Measurements from ENCODE around the gene MBOAT1.

DNA sequence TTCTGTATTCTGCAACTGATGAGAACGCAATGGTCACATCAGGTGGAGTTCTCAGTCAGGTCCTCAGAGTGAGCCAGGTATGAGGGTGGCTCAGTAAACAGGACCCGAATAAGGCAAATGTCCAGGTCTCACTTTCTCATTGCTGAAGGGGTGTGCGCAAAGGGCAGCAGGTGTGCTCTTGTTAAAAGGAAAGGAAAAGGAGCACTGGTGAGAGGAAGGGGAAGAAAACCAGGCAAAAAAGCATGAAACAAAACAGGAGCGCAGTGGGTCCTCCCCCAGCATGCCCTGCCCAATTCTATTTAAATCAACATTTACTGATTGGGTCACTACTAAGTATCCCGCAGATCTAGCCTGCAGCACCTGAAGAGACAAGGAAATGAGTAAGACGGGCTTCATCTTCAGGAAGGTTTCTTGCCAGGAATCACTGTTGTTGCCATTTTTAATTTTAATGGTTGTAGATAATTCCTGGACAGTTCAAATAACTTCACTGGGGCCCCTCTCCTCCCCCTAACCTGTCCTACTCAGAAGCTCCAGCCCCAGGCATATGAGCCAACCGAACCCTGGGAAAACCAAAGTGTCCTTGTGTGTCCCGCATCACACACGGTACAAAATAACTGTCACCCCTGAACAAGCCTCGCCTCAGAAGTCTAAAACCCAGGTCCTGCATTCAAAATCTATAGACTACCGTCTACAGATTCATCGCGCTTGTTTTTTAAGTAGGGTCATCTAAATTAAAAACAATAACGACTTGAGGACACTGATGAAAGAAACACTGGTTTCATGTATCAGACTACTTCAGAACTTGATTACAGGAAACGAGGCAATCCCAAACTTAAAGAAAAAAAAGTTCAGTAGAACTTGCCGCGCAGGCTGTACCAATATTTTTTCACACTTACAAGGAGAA is 980 bp downstream of the MBOAT1 start:
- TF ChIP-seq, protein P1, sequence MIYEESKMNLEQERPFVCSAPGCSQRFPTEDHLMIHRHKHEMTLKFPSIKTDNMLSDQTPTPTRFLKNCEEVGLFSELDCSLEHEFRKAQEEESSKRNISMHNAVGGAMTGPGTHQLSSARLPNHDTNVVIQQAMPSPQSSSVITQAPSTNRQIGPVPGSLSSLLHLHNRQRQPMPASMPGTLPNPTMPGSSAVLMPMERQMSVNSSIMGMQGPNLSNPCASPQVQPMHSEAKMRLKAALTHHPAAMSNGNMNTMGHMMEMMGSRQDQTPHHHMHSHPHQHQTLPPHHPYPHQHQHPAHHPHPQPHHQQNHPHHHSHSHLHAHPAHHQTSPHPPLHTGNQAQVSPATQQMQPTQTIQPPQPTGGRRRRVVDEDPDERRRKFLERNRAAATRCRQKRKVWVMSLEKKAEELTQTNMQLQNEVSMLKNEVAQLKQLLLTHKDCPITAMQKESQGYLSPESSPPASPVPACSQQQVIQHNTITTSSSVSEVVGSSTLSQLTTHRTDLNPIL (CRISPR knock-in tag; IDR thresholded peaks at IDR 0.05; ENCODE audit: low read depth) = no peak
- TF ChIP-seq ZNF70 (CRISPR knock-in tag; IDR thresholded peaks at IDR 0.05) (no peak), TCF4 (CRISPR knock-in tag; IDR thresholded peaks at IDR 0.05; ENCODE audit: borderline replicate concordance) (no peak), PPARA (CRISPR knock-in tag; IDR thresholded peaks at IDR 0.05; ENCODE audit: borderline replicate concordance) (no peak), SNAI2 (CRISPR knock-in tag; IDR thresholded peaks at IDR 0.05) (no peak), ZFP30 (CRISPR knock-in tag; IDR thresholded peaks at IDR 0.05) (no peak), RARB (CRISPR knock-in tag; IDR thresholded peaks at IDR 0.05) (no peak), ESRRG (CRISPR knock-in tag; IDR thresholded peaks at IDR 0.05) (no peak), ARNTL (CRISPR knock-in tag; IDR thresholded peaks at IDR 0.05; ENCODE audit: borderline replicate concordance, low read depth) (no peak), OSR1 (CRISPR knock-in tag; IDR thresholded peaks at IDR 0.05) (no peak), ZNF8 (CRISPR knock-in tag; IDR thresholded peaks at IDR 0.05) (no peak)
- TF ChIP-seq, protein P2, sequence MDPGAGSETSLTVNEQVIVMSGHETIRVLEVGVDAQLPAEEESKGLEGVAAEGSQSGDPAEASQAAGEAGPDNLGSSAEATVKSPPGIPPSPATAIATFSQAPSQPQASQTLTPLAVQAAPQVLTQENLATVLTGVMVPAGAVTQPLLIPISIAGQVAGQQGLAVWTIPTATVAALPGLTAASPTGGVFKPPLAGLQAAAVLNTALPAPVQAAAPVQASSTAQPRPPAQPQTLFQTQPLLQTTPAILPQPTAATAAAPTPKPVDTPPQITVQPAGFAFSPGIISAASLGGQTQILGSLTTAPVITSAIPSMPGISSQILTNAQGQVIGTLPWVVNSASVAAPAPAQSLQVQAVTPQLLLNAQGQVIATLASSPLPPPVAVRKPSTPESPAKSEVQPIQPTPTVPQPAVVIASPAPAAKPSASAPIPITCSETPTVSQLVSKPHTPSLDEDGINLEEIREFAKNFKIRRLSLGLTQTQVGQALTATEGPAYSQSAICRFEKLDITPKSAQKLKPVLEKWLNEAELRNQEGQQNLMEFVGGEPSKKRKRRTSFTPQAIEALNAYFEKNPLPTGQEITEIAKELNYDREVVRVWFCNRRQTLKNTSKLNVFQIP (CRISPR knock-in tag; IDR thresholded peaks at IDR 0.05; ENCODE audit: borderline replicate concordance, low read depth) = no peak
- TF ChIP-seq, protein P3, sequence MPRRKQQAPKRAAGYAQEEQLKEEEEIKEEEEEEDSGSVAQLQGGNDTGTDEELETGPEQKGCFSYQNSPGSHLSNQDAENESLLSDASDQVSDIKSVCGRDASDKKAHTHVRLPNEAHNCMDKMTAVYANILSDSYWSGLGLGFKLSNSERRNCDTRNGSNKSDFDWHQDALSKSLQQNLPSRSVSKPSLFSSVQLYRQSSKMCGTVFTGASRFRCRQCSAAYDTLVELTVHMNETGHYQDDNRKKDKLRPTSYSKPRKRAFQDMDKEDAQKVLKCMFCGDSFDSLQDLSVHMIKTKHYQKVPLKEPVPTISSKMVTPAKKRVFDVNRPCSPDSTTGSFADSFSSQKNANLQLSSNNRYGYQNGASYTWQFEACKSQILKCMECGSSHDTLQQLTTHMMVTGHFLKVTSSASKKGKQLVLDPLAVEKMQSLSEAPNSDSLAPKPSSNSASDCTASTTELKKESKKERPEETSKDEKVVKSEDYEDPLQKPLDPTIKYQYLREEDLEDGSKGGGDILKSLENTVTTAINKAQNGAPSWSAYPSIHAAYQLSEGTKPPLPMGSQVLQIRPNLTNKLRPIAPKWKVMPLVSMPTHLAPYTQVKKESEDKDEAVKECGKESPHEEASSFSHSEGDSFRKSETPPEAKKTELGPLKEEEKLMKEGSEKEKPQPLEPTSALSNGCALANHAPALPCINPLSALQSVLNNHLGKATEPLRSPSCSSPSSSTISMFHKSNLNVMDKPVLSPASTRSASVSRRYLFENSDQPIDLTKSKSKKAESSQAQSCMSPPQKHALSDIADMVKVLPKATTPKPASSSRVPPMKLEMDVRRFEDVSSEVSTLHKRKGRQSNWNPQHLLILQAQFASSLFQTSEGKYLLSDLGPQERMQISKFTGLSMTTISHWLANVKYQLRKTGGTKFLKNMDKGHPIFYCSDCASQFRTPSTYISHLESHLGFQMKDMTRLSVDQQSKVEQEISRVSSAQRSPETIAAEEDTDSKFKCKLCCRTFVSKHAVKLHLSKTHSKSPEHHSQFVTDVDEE (CRISPR knock-in tag; IDR thresholded peaks at IDR 0.05) = no peak

Measured in SK-N-SH treated with all-trans-retinoic acid at 6 μM for 48 hours (cell line).